NCI-H1048 (cell line): ENCODE data around the gene ANKEF1.
"Not testable (repeated sequence)": the region's sequence is repeated elsewhere in the genome, so short reads cannot be mapped to it uniquely, and the experiment has no call there.

ENCODE experiments used
- DNase-seq: peaks from one replicate; lab custom pipeline; 2025; lab: John Stamatoyannopoulos, UW

ANKEF1 gene

DNA sequence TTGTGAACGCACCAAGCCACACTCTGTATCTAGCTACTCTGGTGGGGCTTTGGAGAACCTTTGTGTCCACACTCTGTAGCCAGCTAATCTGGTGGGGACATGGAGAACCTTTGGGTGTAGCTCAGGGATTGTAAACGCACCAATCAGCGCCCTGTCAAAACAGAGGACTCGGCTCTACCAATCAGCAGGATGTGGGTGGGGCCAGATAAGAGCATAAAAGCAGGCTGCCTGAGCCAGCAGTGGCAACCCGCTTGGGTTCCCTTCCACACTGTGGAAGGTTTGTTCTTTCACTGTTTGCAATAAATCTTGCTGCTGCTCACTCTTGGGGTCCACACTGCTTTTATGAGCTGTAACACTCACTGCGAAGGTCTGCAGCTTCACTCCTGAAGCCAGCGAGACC lies 2.5 kb upstream of the ANKEF1 start:
- DNase-seq, result not testable (repeated sequence)

DNA sequence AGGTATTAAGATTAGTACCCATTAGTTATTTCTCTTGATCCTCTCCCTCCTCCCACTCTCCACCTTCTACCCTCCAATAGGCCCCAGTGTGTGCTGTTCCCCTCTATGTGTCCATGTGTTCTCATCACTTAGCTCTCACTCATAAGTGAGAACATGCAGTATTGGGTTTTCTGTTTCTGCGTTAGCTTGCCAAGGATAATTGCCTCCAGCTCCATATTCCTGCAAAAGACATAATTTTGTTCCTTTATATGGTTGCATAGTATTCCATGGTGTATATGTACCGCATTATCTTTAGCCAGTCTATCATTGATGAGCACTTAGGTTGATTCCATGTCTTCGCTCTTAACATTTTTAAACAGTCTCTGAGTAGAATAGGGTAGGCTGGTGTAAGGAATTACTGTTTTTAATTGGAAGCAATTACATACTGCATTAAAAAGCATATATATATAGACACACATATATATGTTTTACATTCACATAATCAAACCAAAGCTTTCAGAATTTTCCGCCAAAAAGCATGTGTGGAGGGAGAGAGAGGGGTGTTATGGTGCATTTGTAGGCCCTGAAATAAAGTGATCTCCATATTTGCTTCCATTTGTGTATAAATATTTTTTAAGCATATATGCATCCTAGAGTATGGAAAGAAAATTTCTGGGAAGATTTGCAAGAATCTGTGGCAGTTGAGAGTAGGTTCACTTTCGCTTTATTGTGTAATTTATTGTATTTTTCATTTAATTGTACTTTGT lies 709 bp upstream of the ANKEF1 start:
- no peak for DNase-seq

DNA sequence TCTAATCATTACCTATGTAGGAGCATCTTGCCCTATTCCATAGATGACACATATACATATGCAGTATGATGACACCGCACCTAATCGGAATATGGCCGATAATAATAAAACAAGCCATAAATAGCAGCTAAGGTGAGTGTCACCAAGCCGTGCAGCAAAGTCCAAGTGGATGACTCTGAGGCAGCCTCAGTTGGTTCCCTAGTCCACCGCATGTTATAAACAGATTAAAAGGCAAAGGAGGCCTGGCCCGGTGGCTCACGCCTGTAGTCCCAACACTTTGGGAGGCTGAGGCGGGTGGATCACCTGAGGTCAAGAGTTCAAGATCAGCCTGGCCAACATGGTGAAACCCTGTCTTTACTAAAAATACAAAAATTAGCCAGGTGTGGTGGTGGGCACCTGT lies 1.5 kb downstream of the ANKEF1 start:
- DNase-seq, result not testable (repeated sequence)

DNA sequence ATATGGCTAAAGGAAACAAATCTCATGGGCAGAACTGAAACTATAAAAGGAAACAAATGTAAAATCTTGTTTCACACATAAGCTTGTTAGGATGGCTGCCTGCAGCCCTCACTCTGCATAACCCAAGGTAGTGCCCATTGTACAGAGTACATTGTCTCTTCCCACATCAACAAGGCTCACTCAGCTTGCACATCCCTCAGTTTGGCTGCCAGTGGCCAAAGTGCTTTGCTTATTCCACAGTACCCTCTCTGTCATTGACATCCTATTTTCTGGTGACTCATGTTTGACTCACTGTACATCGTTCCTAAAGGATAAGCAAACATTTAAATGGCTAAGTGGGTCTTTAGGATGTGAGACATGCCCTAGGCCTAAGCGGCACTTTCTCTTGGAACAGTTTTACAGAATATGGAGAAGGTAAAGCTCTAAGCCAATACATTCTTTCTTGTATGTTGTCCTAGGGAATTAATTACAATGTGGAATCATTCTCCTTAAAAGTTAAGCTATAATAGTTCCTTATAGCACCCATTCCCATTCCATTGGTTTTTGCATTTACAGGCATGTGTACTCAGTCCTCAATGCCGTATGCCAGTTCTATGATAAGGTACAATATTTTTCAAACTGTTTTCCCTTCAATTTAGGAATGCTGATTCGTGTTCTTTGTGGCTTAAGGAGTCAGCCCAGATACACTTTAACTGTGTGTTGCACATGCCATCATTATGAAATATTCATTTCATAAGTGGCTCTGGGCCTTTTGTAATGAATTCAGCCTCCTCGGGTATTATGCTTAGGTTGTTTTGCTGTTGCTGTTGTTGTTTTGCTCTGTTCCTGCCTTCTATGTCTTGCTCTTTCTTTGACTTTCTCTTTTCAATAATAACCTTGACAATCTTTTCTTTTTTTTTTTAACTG lies 5.5 kb downstream of the ANKEF1 start:
- no peak for DNase-seq

DNA sequence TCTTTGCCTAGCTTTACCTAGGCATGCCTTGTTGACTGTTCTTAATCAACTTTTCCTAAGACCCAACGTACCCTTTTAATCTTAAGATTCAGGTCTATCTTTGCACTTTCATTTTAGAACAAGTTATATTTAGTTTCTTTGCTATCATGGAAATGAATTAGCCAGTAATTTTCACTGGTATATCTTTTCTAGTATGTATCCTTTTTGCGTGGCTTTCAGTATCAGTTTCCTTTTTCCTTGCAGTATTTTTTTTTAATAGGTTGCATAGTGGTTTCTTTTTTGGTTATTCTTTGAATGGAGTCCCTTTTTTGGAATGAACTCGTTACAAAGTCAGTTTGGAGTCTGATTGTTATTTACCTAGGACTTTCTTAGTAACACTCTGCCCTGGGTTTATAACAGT lies 7.3 kb downstream of the ANKEF1 start:
- no peak for DNase-seq

DNA sequence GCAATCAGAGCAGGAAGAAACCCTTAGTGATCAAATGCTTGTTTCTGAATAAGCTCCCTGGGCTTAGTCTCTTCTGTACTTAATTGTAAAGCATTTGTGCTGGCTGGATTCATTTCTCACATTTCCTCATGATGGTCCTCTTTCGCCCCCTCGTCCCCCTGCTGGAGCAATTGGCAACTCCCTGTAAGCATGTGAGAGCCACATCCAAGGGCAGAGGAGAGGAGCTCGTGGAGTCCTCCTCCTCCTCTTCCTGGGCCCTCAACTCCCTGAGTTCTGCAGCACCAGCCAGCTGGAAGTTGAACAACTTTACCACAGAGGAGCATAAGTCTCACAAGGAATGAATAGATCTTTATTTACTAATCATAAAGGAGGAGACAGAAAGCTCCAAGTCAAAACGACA lies 12.6 kb downstream of the ANKEF1 start:
- DNase-seq, result no peak

DNA sequence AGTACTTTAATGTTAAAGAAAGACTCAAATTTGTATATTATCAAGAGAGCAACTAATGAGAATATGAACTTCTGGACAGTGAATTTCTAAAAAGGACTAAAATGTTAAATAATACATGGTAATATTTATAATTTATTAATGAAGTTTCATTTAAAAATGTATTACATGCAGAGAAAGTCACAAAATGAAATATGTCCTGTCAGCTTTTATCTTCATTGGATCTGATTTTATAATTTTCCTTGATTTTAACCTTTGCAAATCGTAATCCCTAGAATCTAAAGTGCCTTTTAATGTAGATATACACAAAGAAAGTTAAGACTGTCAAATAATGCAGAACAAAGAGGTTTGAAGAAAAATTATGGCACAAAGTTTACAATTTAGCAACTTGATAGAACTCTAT lies 16.4 kb downstream of the ANKEF1 start:
- DNase-seq, result no peak

DNA sequence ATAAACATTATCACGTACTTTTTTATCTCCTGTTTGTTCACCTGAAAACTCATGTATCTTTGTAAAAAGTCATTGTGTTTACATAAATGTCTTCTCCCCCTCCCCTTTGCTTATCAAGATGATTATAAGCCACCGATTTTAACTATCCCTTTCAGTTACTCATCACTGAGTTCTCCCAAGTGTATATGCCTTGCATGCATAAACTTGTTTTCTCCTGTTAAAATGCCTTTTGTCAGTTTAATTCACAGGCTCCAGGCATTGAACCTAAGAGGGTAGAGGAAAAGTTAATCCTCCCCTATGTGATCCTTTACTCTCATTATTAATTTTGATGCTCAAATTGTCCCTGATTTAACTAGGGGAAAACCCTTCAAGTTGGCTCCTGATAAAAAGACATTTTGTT lies 24.2 kb downstream of the ANKEF1 start:
- no peak for DNase-seq

DNA sequence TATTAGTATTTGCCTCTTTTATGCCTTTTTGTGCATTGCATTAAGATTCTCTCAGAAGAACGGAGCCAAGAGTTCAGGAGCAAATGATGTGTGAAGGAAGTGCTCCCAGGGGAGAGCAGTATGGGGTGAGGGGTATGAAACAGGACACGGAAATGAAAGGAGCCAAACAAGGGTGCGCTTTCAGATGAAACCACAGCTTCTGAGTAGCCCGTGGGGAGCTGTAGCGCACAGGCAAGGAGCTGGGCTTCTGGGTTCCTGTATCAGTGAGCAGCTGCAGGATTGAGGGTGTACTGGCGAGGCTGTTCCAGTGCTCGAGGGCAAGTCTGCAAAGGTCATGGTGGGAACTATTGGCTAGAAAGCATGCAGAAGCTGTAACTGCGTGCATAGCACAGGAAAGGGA lies 25.4 kb downstream of the ANKEF1 start:
- no peak for DNase-seq

DNA sequence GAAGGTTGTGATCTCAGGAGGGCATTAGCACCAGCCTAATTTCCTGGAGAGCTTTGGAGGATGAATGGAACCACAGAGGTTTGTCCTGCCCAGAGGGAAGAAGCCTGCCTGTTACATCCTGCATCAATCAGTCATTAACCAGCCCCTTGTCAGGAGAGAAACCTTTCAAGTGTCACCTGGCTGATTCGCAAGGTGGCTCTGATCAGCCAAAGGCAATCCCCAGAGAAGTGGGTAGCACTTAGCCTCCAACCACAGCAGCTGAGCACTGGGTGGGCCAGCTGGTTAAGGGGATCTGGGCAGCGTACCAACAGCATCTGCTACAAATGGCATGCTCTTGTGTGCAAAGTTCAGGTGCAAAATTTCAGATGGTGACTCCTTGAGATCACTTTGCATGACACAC lies 26.9 kb downstream of the ANKEF1 start:
- DNase-seq, result no peak

DNA sequence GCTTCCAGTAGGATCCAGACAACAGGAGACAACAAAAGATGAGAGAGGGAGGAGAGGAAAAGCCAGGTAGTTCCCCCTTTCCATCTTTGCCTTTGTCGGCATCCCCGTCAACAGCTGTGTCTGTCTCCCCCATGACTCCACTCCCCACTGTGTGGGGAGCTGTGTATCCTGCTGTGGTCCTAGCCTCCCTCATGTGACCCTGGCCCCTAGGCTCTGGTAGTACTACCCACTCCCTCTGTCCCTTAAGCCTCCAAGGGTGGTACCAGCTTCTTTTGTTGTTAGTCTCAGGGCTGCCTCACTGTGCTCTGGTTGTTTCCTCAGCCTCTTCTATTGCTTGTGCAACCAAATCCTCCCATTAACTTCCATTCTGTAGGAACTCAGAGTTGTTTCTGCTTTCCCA lies 28.7 kb downstream of the ANKEF1 start:
- no peak for DNase-seq

DNA sequence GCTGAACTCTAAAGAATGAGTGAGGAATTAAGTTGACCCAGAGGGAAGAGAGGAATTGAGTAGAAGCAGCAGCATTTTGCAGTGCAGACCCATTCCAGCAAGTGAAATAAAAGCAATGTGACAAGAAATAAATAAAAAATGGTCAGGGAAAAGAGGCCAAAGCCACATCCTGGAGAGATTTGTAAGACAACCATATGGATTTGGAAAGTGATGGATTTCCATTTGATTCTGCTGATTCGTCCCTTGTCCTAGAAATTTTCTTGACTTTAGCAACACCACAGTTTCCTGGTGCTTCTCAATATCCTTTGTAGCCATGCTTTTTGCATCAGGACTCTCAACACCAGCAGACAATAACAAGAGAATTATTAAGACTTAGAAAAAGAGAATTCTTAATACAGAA lies 29.8 kb downstream of the ANKEF1 start:
- DNase-seq, result no peak

DNA sequence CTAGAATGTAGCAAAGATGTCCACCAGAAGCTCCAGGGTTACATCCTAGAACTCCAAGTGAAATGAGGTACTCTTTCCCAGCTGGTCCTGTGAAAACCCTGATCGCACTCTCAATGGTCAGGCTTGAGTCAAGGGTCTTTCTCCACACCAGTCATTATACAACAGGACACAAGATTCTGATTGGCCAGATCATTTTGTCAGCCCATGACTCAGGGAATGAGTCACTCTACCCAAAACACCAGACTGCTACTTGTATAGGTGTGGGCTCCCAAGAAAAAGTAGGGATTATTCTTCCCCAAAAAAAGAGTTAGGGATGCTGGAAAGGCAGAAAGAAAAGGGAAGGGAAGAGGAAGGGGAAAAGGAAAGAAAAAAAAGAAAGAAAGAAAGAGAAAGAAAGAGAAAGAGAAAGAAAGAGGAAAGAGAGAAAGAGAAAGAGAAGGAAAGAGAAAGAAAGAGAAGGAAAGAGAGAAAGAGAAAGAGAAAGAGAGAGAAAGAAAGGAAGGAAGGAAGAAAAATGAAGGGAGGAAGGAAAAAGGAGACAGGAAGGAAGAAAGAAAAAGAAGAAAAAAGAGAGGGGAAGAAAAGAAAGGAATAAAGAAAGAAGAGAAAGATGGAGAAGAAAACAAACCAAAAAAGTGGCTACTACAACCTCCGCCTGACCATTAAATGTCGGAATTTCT lies 30.5 kb downstream of the ANKEF1 start:
- DNase-seq, result no peak

DNA sequence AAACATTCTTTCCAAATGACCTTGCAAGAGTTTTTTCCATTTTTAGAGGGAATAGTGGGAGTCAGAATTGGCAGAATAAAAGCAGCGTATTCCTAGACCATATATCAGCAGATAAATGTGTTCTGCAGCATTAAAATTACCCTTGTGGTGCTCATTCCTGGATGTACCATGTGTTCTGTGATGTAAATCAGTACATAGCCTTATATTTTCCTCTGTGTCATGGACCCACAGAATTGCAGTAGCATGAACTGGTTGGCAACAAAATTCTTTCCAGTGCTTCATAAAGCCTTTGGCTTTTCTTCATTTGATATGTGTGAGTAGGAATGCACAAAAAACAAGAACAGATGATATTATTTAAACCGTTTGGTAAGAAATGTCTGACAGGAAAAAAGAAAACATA lies 32.5 kb downstream of the ANKEF1 start:
- DNase-seq, result no peak

DNA sequence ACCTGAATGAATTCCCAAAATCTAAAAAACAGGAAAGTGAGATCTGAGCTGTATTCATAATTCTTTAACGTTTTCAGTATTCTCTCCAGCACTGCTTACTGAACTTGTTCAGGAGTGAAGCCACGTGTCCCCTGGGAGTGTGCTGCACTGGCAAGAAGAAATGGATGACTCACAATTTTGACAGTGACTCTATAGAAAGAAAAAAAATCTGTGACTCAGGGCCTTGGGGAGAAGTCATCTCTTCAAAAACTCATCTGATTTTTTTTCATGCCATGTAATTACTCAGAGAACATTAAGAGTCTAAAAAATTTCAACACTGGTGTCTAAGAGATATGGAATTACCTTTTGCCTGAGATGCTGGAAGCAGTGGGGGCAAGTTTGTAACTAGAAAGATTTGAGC lies 39.7 kb downstream of the ANKEF1 start:
- no peak for DNase-seq

DNA sequence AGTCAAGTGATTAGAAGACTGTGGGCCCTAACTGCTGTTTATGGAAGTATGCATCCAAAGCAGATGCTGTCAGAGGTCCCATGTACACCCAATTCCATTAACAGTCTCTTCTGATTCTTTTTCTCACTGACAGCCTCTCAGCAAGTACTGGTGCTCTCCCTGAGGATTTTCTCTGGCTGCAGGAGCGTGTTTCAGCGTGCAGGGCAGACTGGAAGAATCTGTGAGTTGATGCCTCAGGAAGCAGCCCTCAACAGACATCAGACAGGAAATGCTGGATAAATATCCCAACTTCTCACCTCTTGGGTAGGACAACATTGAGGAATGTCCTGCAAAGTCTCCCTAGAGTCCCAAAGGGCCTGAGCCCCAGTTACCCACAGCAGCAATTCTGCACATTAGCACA lies 40.8 kb downstream of the ANKEF1 start:
- no peak for DNase-seq

DNA sequence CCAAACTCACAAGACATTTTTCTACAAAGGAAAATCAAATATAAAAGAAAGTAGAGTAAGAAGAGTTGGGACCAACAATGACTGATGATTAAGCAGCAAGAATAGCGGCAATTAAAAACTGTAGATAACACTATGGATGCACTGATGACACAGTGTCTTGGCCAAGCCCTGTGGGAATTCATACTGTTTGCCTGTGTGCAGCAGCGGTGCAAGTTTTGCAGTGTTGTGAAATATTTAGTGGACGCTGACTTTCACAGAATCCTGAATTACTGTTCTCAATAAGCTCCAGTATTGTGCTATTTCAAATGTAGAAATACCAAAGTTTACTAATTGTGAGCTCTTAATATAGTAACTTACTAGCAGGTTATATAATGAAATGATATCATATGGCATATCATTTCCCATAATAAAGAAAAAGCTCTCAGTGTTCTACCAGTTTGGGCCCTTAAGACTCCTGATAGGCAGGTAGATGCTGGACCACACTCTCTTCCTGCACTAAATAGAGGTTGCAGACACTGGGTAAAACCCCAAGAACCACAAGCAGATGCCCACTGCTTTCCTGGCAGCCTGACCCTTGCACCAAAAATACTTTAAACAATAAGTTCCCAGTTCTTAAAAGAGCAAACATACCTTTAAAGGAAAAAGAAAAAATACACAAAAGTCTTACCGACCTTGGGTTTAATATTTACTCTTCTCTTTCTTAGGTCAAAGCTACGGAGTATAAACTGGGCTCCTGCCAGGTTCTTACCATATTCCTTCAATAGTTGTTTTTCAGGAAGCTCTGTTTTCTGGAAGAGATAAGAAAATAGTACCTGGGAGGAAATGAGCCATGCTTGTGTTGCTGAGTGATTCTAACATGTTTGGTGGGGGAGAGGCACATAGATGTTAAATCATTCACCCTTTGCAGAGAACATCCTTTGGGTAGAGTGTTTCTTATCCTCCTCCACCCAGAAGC lies 41.6 kb downstream of the ANKEF1 start:
- no peak for DNase-seq

DNA sequence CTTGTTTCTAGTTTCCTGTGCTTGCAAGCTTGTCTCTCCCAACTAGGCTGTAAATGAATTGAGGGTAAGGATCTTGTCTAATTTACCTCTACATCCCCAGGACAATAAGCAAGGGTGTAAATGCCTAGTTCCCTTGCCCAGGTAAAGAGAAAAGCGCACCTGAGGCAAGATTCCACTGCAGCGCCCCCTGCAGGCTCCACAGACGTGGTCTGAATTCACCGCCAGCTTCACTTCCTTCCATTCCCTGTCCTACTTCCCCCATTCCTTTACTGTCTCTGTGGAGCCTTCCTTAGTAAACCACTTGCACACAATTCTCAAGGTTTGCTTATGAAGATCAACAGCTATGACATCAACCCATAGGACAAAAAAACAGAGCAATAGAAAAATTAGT lies 42.3 kb downstream of the ANKEF1 start:
- no peak for DNase-seq

DNA sequence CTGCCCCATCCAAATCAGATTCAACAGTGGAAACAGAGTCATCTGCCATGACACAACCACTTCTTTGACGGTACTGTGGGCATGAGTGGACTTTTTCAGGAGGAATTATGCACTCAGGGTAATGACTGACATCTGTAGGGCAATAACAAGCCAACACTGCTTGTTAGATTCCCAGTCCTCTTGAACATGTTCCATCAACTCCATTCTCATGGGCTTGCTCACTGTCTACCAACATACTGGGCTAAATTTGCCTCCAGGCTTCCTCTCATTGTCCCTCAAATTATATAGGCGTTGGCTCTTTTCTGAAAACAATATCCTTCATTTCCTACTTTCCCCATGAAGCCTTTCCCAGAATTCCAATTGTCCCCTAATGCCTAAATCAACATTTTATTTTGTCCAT lies 43.1 kb downstream of the ANKEF1 start:
- DNase-seq, result no peak

DNA sequence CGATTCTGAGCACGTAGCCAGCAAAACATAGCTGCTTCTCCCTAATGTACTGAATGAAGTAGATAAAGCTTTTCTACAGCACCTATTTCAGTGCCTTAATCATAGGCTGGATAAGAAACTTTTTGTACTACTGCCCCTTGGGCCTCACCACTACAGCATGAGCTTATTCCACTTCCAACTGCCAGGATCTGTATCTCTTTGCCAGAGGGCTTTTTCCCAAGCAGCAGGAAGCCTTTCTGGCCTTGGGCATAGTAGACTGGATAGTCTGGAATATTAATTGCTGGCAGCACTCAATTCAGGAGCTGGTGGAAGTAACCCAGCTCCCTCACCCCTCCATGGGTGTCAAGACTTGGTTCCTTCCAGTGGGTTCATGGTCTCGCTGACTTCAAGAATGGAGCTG lies 43.6 kb downstream of the ANKEF1 start:
- DNase-seq, result no peak

DNA sequence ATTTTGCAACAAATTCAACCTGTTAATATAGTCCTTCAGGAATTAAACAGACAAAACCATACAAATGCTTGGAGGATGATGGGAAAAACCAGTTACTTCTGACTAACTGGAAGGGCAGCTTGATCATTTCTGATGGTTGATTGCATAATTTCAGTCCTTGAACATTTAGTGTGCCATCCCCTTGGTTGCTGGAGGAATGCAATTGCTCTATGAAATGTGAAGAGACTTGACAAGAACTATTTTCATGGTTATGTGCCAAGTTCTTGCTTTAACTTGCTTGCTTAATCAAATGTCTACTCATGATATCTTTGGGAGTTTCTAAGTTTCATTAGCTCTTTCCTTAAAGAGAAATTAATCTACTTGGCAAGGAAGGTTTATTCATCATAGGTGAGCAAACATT lies 45.2 kb downstream of the ANKEF1 start:
- DNase-seq, result no peak

DNA sequence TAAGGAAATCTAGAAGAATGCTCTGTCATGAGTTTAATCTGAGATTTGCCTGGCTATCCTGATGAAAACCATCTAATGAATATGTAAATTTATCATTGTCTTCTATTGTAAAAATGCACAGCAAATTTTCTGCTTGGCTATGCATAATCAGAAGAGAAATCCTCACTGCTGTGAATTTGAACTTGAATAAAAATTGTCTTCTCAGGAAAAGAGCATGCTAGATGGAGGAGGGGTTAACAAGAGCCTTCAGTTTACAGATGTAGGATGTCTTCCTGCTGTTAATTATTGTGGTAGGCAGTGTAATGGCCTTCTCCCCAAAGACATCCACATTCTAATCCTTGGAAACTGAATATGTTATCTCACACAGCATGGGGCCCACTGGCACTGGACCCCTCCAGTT lies 45.8 kb downstream of the ANKEF1 start:
- no peak for DNase-seq
